ELR (cell line): ENCODE measurements around the gene FOXK2.

Experiments
- DNase-seq: peaks from one replicate; pipeline ENCODE4 v3.0.0-alpha.2; 2015; ENCODE audit warnings: low read depth

FOXK2 gene

GRCh38 chr17:82609655-82610054, 90.1 kb downstream of the FOXK2 start:
- no peak for DNase-seq

- DNase-seq, result no peak
Measured at GRCh38 chr17:82611140-82612058, 91.9 kb downstream of the FOXK2 start.

GRCh38 chr17:82613283-82614094, 94.0 kb downstream of the FOXK2 start:
- DNase-seq, result peak; percentile 36

DNA sequence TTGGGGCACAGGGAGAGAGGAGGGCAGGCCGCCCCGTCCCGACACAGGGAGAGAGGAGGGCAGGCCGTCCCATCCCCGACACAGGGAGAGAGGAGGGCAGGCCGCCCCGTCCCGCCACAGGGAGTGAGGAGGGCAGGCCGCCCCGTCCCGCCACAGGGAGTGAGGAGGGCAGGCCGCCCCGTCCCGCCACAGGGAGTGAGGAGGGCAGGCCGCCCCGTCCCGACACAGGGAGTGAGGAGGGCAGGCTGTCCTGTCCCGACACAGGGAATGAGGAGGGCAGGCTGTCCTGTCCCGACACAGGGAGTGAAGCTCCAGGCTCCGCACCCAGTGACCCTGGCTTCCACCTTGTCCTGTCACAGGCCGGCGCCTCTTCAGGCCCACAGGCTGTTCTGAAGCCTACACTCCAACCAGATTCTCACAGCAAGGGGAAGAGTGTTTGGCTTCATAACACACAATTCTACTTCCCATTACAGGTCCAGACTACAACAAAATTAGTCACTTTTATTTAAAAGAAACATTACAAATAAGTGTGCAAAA, 94.6 kb downstream of the FOXK2 start:
- no peak for DNase-seq

DNA sequence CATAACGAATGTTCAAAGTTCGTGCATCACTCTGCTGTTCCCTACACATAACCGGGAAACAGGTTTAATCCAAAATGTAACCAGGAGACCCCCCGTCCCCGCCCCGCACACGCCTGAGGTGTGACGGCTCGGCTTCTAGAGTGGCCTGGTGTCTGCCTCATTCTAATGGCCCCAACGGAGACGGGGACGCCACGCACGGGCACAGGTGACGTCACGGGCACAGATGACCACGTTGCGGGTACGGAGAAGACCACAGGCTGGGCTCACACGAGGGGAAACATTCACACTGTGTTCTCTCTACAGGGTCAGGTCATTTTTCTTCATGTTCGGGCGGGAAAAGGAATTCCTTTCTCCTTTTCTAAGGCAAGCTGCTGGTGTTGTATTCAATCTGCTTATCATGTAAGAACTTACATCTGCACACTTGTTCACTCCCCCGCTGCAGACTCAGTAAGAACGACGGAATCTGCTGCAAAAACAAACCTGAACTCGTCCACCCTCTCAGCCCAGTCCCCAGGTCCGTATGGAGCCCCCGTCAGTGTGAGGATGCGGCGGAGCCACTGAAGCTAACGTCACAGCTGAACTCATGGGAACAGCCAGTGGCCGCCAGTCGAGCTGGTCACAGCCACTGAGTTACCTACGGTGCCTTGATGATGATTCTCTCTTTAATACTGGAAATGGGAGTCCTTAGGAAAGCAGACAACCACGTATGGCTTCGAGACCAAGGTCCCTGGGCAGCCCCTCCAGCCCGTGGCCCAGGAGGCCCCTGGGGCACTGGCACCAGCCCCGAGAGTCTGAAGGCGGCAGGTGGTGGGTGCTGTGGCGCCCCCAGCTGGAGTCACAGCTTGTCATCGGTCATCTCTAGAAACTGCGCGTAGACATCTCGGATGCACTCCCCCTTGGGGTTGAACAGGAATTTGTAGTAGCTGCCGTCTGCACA, 95.8 kb downstream of the FOXK2 start:
- DNase-seq, result peak; percentile 26

- no peak for DNase-seq
Measured at GRCh38 chr17:82616021-82616711, 96.6 kb downstream of the FOXK2 start.

DNA sequence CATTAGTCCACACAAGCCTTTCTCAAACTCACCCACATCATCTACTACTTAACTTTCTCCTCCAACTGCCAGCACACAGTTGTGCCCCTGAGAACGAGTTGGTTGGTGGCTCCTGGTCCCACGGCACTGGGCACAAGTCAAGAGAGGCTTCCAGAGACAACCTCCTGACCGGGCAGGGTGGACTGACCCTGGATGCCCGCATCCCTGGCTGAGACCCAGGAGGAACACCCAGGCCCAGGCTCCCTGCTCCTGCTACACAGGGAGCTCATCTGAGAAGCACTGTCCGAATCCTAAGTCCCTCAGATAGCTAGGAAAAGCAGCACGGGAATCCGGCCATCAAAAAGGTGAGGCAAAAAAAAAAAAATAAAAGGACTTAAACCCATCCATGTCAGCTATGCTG, 99.7 kb downstream of the FOXK2 start:
- DNase-seq, result no peak

- no peak for DNase-seq
Measured at GRCh38 chr17:82619641-82620040, 100.1 kb downstream of the FOXK2 start.

- DNase-seq, result no peak
Measured at GRCh38 chr17:82623707-82624106, 104.2 kb downstream of the FOXK2 start.

GRCh38 chr17:82627405-82627804, 107.9 kb downstream of the FOXK2 start:
- no peak for DNase-seq

DNA sequence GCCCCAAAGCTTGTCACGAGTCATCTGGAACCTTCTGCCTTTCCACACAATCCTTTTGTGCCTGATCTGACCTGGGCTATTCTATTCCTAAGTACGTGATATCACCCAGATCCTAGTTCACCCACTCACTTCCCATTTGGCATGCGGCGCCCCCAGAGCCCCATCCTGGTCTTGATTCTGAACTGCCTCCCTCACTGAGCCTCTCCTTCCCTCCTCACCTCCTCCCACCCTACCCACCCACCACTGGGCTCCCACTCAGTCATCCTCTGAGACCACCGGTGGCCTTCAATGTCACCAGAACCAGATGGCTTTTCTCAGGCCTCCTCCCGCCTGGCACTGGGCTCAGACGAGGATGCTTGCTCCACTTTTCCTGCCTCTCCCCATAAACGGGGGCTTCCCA, 110.2 kb downstream of the FOXK2 start:
- DNase-seq, result no peak

DNA sequence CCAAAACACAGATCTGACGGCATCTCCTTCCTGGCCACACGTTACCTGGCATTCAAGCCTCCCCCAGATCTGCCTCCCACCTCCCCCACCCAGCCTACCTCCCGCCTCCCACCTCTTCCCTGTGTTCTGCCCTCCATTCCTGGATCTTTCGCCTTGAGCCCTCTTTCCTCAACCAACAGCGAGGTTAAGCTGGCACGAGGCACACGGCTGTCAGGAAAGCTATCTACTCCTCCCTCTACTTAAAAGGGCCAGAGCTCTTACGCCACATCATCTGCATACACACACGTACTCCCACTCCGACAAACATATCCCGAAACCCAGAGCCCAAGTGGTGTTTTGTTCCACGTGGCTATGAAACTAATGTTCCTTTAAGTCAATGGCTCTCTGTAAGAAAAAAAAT, 110.7 kb downstream of the FOXK2 start:
- DNase-seq, result no peak

GRCh38 chr17:82631544-82631943, 112.0 kb downstream of the FOXK2 start:
- no peak for DNase-seq

DNA sequence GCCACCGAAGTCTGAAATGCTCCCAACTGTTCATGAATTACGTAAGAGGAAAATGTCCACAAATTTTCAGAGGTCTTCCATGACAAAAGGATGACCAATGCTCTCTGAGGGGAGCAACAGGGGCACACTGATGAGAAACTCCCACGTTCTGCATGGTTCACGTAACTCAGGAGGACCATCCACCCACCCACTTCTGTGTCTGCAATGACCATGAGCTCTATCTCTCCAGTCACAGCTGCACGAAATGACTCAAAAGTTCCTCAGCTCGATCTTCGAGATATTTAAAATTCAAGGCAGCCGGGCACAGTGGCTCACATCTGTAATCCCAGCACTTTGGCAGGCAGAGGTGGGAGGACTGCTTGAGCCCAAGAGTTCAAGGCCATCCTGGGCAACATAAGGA, 112.9 kb downstream of the FOXK2 start:
- no peak for DNase-seq

DNA sequence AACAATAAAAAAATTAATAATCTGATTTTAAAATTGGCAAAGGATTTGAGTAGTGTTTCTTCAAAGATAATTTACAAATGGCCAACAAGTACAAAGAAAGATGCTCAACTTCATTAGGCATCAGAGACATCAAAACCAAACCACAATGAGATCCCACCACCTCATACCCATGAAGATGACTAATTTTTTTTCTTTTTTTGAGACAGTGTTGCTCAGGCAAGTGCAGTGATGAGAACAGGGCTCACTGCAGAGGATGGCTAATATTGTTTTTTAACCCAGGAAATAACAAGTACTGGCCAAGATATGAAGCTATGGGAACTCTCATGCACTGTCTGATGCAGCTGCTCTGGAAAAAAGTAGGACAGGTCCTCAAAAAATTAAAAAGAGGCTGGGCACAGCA, 113.8 kb downstream of the FOXK2 start:
- no peak for DNase-seq

GRCh38 chr17:82636626-82637598, 117.4 kb downstream of the FOXK2 start:
- DNase-seq, result no peak

DNA sequence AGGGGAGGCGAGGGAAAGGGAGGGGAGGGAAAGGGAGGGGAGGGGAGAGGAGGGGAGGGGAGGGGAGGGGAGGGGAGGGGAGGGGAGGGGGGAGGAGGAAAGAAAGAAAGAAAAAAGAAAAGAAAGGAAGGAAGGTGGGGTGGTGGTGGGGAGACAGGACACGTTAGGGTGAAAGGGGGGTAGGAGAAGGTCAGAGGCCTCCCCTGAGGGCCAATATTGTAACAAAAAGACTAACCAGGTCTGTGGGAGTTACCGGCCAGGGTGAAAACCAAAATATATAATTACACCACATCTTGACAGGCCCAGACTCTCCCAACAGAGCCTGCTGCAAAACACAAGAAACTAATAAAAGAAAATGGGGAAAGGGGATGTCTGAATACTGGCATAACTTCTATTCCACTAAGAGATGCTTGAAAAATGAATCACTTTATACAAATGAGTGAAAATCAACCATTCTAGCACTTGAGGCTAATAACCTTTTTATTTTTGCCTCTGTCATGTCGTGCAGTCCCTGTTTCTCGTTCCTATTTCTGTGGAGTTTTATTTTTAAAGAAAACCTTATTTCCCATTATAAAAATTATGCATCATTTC, 118.7 kb downstream of the FOXK2 start:
- no peak for DNase-seq

GRCh38 chr17:82639628-82640027, 120.1 kb downstream of the FOXK2 start:
- DNase-seq, result no peak

DNA sequence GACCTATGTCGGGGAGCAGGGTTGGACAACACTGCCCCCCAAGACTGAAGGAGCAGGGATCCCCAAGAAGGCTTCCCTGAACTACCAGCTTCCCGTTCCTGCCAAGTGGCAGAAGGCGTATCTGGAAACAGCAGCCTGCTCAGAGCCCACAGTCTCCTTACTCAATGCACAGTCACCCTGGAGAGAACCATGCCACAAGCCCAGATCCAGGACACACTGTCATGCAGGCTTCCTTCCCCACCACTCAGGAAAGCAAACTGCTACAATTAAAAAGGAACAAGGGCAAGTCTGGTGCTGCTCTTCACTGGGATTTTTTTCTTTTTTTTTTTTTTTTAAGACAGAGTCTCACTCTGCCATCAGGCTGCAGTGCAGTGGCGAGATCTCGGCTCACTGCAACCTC, 120.5 kb downstream of the FOXK2 start:
- no peak for DNase-seq

GRCh38 chr17:82642022-82642421, 122.5 kb downstream of the FOXK2 start:
- no peak for DNase-seq
